Testis (tissue), 3 donors: ENCODE data around the gene ITGA1. TPM values are rescaled to one million over a fixed set of nuclear protein-coding genes. Genes with fewer than 3 reads are reported as not detected.

Source experiments
- DNase-seq: peaks from one replicate; pipeline ENCODE4 v3.0.0-alpha.2; 2019
- H3K27ac ChIP-seq, 2 donors: fragments of 200-600 bp; sonication (generic); one replicate each; pipeline ENCODE4 v1.5.1; 2019
- H3K27me3 ChIP-seq: fragments of 200-600 bp; sonication (generic); one replicate; pipeline ENCODE4 v1.5.1; 2019
- H3K36me3 ChIP-seq: fragments of 200-600 bp; sonication (generic); one replicate; pipeline ENCODE4 v1.5.1; 2017; ENCODE audit warnings: low read depth; ENCODE audit errors: missing control alignments
- H3K4me1 ChIP-seq: fragments of 200-600 bp; sonication (generic); one replicate; pipeline ENCODE4 v1.5.1; 2019
- H3K4me3 ChIP-seq, 2 donors: fragments of 200-600 bp; sonication (generic); one replicate each; pipeline ENCODE4 v1.5.1; 2017 to 2019
- H3K9me3 ChIP-seq: fragments of 200-600 bp; sonication (generic); one replicate; pipeline ENCODE4 v1.5.1; 2017
- POLR2A ChIP-seq: fragments of 450-650 bp; IDR thresholded peaks from one replicate; pipeline ENCODE4 v1.6.1; 2017; ENCODE audit warnings: antibody characterized with exemption, mild to moderate bottlenecking, moderate library complexity
- WGBS, 2 donors: methylation state at CpG; one replicate each; pipeline ENCODE4 v1.1.5; 2018; 5-methylcytosine and 5-hydroxymethylcytosine counted together
- intact Hi-C: fragments of 100-400 bp; cut with DNase I; formaldehyde crosslinking; loops from one replicate; pipeline ENCODE4 v1.15.1; 2023; ENCODE audit warnings: low total_unique reads
- polyA plus RNA-seq: library from polyadenylated mRNA; stranded (reverse); fragments of 350-450 nt; fragmentation: Illumina TruSeq; extraction: RNeasy Lipid Tissue Mini Kit (QIAGEN cat#74804); gene quantifications from one replicate; pipeline ENCODE4 v1.2.3, GENCODE V29; 2014; ENCODE audit warnings: low read depth, low replicate concordance; ENCODE audit not compliant: insufficient read depth
- total RNA-seq, 2 donors: library from RNA; depleted of rRNA; stranded (reverse); fragments of >200 nt; gene quantifications; one replicate each; pipeline ENCODE4 v1.2.3, GENCODE V29; 2016
- TF ChIP-seq, protein P1 (sequence below), 3 experiments: fragments of 450-650 bp in 2 of 3; fragments of 200-600 bp in 1 of 3; sonication (generic) in 1 of 3; IDR thresholded peaks; one replicate each; pipeline ENCODE4 v1.5.1; 2016 to 2019; ENCODE audit warnings: antibody characterized with exemption in 3 of 3, mild to moderate bottlenecking in 2 of 3, moderate library complexity in 1 of 3

ITGA1 gene
- total and polyA plus RNA-seq, 3 donors from 2014 or later = 7.3 to 8.1 (median 7.5) TPM

GRCh38 chr5:53001541-53001940 lies 213.8 kb downstream of the ITGA1 start:
- no peak for TF ChIP-seq POLR2A
- TF ChIP-seq, protein P1, sequence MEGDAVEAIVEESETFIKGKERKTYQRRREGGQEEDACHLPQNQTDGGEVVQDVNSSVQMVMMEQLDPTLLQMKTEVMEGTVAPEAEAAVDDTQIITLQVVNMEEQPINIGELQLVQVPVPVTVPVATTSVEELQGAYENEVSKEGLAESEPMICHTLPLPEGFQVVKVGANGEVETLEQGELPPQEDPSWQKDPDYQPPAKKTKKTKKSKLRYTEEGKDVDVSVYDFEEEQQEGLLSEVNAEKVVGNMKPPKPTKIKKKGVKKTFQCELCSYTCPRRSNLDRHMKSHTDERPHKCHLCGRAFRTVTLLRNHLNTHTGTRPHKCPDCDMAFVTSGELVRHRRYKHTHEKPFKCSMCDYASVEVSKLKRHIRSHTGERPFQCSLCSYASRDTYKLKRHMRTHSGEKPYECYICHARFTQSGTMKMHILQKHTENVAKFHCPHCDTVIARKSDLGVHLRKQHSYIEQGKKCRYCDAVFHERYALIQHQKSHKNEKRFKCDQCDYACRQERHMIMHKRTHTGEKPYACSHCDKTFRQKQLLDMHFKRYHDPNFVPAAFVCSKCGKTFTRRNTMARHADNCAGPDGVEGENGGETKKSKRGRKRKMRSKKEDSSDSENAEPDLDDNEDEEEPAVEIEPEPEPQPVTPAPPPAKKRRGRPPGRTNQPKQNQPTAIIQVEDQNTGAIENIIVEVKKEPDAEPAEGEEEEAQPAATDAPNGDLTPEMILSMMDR (IDR thresholded peaks at IDR 0.05) = no peak
- Histone ChIP-seq H3K27ac (no peak overlapping the region), H3K4me1 (no peaks in the 10 kb centered on the region), H3K36me3 (no peaks in the 10 kb centered on the region), H3K9me3 (no peaks in the 10 kb centered on the region), H3K4me3 (no peak overlapping the region), H3K27me3 (no peaks in the 10 kb centered on the region)
- WGBS, 2 donors = 91 to 93% methylated on average over 4 of the region's 4 CpGs
- no peak for DNase-seq
- intact Hi-C loops = no loop called here

DNA sequence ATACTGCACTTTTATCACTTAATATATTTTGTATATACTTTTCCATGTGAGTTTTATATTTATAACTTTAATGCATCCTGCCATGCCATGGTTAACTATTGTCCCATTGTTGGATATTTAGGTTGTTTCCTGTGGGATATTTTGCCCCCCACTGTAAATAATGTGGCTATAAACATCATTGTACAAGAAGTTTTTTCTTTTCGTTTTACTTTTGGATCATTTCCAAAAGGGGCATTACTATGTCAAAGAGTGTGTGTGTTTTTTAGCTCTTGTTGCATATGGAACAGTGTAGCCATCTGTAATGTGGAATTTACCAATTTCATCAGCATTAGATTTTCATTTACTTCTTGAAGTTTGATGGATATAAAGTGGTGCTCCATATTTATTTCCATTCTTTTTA lies 214.8 kb downstream of the ITGA1 start:
- Histone ChIP-seq H3K4me1 (no peaks in the 10 kb centered on the region), H3K27ac (no peak overlapping the region), H3K27me3 (no peaks in the 10 kb centered on the region), H3K4me3 (no peak overlapping the region), H3K9me3 (no peaks in the 10 kb centered on the region), H3K36me3 (no peaks in the 10 kb centered on the region)
- no peak for DNase-seq
- intact Hi-C loops = no loop called here
- WGBS, 2 donors = 57 to 62% methylated on average over 1 of the region's 1 CpG
- no peak for TF ChIP-seq POLR2A
- TF ChIP-seq, protein P1 (IDR thresholded peaks at IDR 0.05) = no peak

GRCh38 chr5:53003144-53003543 lies 215.4 kb downstream of the ITGA1 start:
- intact Hi-C loops = no loop called here
- Histone ChIP-seq H3K4me3 (no peak overlapping the region), H3K36me3 (no peaks in the 10 kb centered on the region), H3K27ac (no peak overlapping the region), H3K9me3 (no peaks in the 10 kb centered on the region), H3K4me1 (no peaks in the 10 kb centered on the region), H3K27me3 (no peaks in the 10 kb centered on the region)
- no peak for DNase-seq
- TF ChIP-seq, protein P1 (IDR thresholded peaks at IDR 0.05) = no peak
- no peak for TF ChIP-seq POLR2A
- 89 to 100% methylated on average over 1 of the region's 1 CpG for WGBS, 2 donors

DNA sequence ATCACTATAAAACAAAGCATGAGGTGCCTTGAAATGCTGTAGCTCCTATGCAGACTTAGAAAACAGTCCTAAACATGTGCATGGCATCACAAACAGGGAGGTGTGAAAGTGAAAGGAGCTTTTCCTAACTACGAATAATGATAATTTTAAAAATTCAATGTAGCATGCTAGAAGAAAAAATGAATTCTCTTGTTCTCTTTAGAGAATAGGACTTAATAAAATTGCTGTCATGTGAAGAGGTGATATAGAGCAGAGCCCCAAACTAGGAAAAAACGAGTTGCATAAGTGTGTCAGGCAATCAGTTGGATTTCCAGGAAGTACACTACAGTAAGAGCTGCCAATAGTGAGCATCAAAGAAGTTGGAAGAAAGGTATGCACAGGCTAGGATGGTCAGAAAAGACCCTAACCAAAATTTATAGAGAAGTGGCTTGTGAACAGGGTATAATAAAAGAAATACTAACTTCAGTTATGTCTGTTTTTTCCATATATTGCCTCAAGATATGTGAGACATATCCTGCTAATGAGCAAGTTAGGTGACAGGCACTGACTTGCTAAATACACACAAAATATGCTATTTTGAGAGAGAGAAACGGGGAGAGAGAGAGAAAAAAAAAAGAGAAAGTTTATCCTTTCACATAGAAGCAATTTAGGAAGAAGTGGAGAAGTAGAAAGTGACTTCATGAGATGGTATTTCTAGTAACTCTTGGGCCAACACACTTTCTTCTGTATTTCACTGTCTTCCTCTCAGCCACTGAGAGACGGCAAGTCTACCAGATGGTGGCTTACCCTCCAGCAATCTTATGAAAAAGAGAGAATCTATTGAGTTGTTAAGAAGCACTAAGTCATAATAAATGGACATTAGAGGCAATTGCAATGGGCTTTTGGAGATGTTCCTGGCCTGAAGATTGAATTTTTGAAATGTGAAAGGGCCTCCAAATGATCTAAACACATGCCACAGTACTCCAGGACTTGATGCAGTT lies 219.5 kb downstream of the ITGA1 start:
- Histone ChIP-seq H3K4me1 (no peaks in the 10 kb centered on the region), H3K36me3 (no peaks in the 10 kb centered on the region), H3K4me3 (no peak overlapping the region), H3K9me3 (no peaks in the 10 kb centered on the region), H3K27ac (no peak overlapping the region), H3K27me3 (no peaks in the 10 kb centered on the region)
- WGBS, 2 donors = 61 to 67% methylated on average over 4 of the region's 4 CpGs
- no peak for DNase-seq
- TF ChIP-seq, protein P1 (IDR thresholded peaks at IDR 0.05) = no peak
- no peak for TF ChIP-seq POLR2A
- intact Hi-C loops = no loop called here

DNA sequence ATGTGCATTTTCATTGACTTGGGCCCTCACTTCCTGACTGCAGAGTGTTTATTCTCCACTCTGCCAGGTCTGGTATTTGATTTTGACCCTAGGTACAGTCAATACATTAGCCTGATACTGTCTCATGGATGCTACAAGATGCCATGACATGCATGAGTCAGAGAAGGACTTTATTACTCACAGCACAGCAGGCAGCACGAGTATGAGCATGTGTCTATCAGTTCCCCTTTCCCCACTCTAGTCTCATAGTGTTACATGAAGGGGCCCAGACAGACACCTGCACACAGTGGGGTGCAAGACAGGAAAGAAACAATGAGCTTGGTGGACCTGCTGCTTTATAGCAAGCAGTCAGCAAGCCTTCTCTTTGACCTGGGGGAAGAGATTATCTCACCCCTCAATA lies 221.0 kb downstream of the ITGA1 start:
- WGBS, 2 donors = 77 to 80% methylated on average over 1 of the region's 1 CpG
- Histone ChIP-seq H3K36me3 (no peaks in the 10 kb centered on the region), H3K27ac (no peak overlapping the region), H3K9me3 (no peaks in the 10 kb centered on the region), H3K27me3 (no peaks in the 10 kb centered on the region), H3K4me3 (no peak overlapping the region), H3K4me1 (no peaks in the 10 kb centered on the region)
- intact Hi-C loops = no loop called here
- no peak for DNase-seq
- no peak for TF ChIP-seq POLR2A
- TF ChIP-seq, protein P1 (IDR thresholded peaks at IDR 0.05) = no peak
